ENCODE data around the gene GARS1. TPM values are rescaled to one million over a fixed set of nuclear protein-coding genes. Genes with fewer than 3 reads are reported as not detected.

Gene GARS1
- polyA plus RNA-seq, 3 donors = 84.9 to 98.0 (median 86.1) TPM

GRCh38 chr7:30664184-30664885, 69.7 kb downstream of the GARS1 start:
- no peak for DNase-seq (ENCODE audit: extremely low read depth in 1 of 11, low read depth in 9 of 11, low spot score in 4 of 11)

GRCh38 chr7:30665043-30665442, 70.4 kb downstream of the GARS1 start:
- DNase-seq (ENCODE audit: extremely low read depth in 1 of 11, low read depth in 9 of 11, low spot score in 4 of 11) = no peak

- DNase-seq (ENCODE audit: extremely low read depth in 1 of 11, low read depth in 9 of 11, low spot score in 4 of 11) = no peak
Measured at GRCh38 chr7:30665449-30665848, 70.8 kb downstream of the GARS1 start.

- no peak for DNase-seq (ENCODE audit: extremely low read depth in 1 of 11, low read depth in 9 of 11, low spot score in 4 of 11)
Measured at GRCh38 chr7:30667172-30667571, 72.5 kb downstream of the GARS1 start.

GRCh38 chr7:30668102-30668501, 73.4 kb downstream of the GARS1 start:
- DNase-seq (ENCODE audit: extremely low read depth in 1 of 11, low read depth in 9 of 11, low spot score in 4 of 11) = no peak

- peak; percentile 50 to 83 (median 73) for DNase-seq (ENCODE audit: extremely low read depth in 1 of 11, low read depth in 9 of 11, low spot score in 4 of 11)
Measured at GRCh38 chr7:30671793-30672465, 77.3 kb downstream of the GARS1 start.

GRCh38 chr7:30674420-30674819, 79.7 kb downstream of the GARS1 start:
- DNase-seq (ENCODE audit: extremely low read depth in 1 of 11, low read depth in 9 of 11, low spot score in 4 of 11) = no peak

GRCh38 chr7:30674876-30675275, 80.2 kb downstream of the GARS1 start:
- DNase-seq (ENCODE audit: extremely low read depth in 1 of 11, low read depth in 9 of 11, low spot score in 4 of 11) = no peak

- DNase-seq (ENCODE audit: extremely low read depth in 1 of 11, low read depth in 9 of 11, low spot score in 4 of 11) = no peak
Measured at GRCh38 chr7:30678805-30679204, 84.1 kb downstream of the GARS1 start.

- no peak for DNase-seq (ENCODE audit: extremely low read depth in 1 of 11, low read depth in 9 of 11, low spot score in 4 of 11)
Measured at GRCh38 chr7:30679664-30680063, 85.0 kb downstream of the GARS1 start.

GRCh38 chr7:30681331-30681797, 86.7 kb downstream of the GARS1 start:
- DNase-seq (ENCODE audit: extremely low read depth in 1 of 11, low read depth in 9 of 11, low spot score in 4 of 11) = no peak

GRCh38 chr7:30681815-30682211, 87.1 kb downstream of the GARS1 start:
- DNase-seq (ENCODE audit: extremely low read depth in 1 of 11, low read depth in 9 of 11, low spot score in 4 of 11) = no peak

- peak in 1 of 11 donors; percentile 19 for DNase-seq (ENCODE audit: extremely low read depth in 1 of 11, low read depth in 9 of 11, low spot score in 4 of 11)
Measured at GRCh38 chr7:30682212-30683083, 87.8 kb downstream of the GARS1 start, which contains the start of gene CRHR2. Gene CRHR2 (minus strand): TSS chr7:30682456. CDS start chr7:30682280, 176 bp downstream.

GRCh38 chr7:30683306-30683705, 88.6 kb downstream of the GARS1 start:
- DNase-seq (ENCODE audit: extremely low read depth in 1 of 11, low read depth in 9 of 11, low spot score in 4 of 11) = no peak

Other genes starting within 250 kb of the GARS1 start
- 10 to 100 TPM in 1 of 3 donors, 1 to 10 TPM in 2; 7.6 to 11.0 (median 9.6) TPM for gene NOD1, start 116.1 kb upstream of the GARS1 start, polyA plus RNA-seq (ENCODE audit: insufficient read length in 3 of 3)
- 10 to 100 TPM; 61.0 to 77.2 (median 72.0) TPM for gene GGCT, start 90.0 kb upstream of the GARS1 start, polyA plus RNA-seq (ENCODE audit: insufficient read length in 3 of 3)
- under 1 TPM in 2 of 3 donors, not detected in 1; 0.13 to 0.20 TPM for gene CRHR2, start 87.6 kb downstream of the GARS1 start, polyA plus RNA-seq (ENCODE audit: insufficient read length in 3 of 3)
- 1 to 10 TPM in 2 of 3 donors, under 1 TPM in 1; 0.86 to 2.0 (median 1.4) TPM for gene INMT, start 157.3 kb downstream of the GARS1 start, polyA plus RNA-seq (ENCODE audit: insufficient read length in 3 of 3)
- gene MINDY4, start 176.5 kb downstream of the GARS1 start, polyA plus RNA-seq (ENCODE audit: insufficient read length in 3 of 3) = 10 to 100 TPM; 11.3 to 26.9 (median 11.5) TPM

Measured in renal cortex interstitium (tissue), 11 donors.